ENCODE data around the gene SP140L. TPM values are rescaled to one million over a fixed set of nuclear protein-coding genes. Genes with fewer than 3 reads are reported as not detected.

The SP140L gene
- polyA plus RNA-seq, 1 of the 3 experiments (the other 2 are of a cell fraction): 13.5 TPM

DNA sequence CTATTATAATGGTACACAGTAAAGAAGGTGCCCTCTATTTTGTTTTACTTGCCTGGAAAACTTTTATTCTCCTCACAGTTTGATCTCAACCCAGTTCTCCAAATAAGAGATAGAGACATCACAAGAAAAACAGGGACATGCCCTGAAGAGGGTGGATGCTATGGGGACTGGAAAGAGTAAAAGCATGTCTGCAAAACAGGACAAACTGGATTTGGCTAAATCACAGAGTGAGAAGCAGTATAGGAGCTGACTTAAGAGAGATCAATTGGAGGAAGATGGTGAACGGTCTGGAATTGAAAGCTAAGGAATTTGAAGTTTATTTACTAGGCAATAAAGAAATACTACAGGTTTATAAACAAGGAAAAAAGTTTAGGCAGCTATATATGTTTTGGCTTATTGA lies 33.0 kb downstream of the SP140L start:
- no peak for DNase-seq

DNA sequence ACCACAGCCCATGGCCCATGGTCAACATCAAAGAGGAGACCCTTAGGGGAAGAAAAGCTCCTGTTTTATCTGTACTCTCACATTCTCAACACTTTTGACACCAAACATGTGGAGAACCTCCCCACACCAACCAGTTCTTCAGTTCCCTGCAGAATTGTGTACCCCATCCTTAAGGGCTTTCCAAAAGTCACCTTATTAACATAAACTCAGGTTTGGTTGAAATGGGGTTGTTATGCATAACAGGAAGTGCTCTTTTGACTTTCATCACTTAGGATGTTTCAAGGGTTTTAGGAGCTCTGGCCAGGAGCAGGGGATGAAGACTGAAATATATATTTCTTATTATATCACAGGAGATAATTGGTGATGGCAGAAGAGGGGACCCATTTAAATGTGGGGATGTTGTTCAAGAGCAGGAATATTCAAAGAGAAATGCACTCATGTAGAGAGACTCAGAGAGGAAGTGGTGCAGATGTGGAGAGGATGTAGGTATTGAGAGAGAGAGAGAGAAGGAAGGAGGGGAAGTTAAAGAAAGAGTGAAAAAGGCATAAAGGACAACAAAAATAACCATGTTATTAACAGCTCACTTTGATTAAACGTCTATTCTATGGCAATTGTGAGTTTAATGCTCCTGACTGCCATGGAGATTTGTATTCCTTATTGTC lies 35.2 kb downstream of the SP140L start:
- H3K4me1 ChIP-seq (ENCODE audit: control insufficient read depth in 1 of 2, insufficient read depth in 2 of 2, low read depth in 1 of 2, low read length in 1 of 2): no peaks in the 10 kb centered on the region
- 21% methylated on average over 1 of the region's 1 CpG for WGBS (ENCODE audit: low lambda C conversion rate)
- peaks cover 6% of the 10 kb centered on the region; the same call in 1 of the 2 replicates for H3K9me3 ChIP-seq
- ChIA-PET CTCF (interaction anchor here (0.6 kb wide), 1 partner anchor 15 kb away, joined by 3 read pairs; no protein-coding TSS in a partner anchor), POLR2A (no interaction called here)
- no peaks in the 10 kb centered on the region for H3K9me2 ChIP-seq
- H3K9ac ChIP-seq: no peak overlapping the region
- no peak overlapping the region for H3K27ac ChIP-seq (ENCODE audit: low read depth in 2 of 2, low read length in 1 of 2)
- H4K20me1 ChIP-seq (ENCODE audit: insufficient read depth): no peaks in the 10 kb centered on the region
- H3K79me2 ChIP-seq (ENCODE audit: insufficient read depth): no peaks in the 10 kb centered on the region
- no peaks in the 10 kb centered on the region for H3F3A ChIP-seq (replicated peaks; ENCODE audit: insufficient read depth)
- no peak for DNase-seq
- peaks cover 25 to 57% of the 10 kb centered on the region in 2 experiments for H3K36me3 ChIP-seq (replicated peaks in 1 of 2; ENCODE audit: control insufficient read depth in 1 of 2, insufficient read depth in 2 of 2, low read length in 1 of 2)
- H3K4me2 ChIP-seq: no peak overlapping the region
- H3K27me3 ChIP-seq (ENCODE audit: insufficient read depth): no peaks in the 10 kb centered on the region
- H2AFZ ChIP-seq (ENCODE audit: low read depth): no peak overlapping the region
- no peak overlapping the region for H3K4me3 ChIP-seq (ENCODE audit: low read depth in 2 of 2, low read length in 1 of 2)
- TF ChIP-seq GABPA (IDR thresholded peaks at IDR 0.05; ENCODE audit: low read depth): no peak
- TF ChIP-seq, protein P1, sequence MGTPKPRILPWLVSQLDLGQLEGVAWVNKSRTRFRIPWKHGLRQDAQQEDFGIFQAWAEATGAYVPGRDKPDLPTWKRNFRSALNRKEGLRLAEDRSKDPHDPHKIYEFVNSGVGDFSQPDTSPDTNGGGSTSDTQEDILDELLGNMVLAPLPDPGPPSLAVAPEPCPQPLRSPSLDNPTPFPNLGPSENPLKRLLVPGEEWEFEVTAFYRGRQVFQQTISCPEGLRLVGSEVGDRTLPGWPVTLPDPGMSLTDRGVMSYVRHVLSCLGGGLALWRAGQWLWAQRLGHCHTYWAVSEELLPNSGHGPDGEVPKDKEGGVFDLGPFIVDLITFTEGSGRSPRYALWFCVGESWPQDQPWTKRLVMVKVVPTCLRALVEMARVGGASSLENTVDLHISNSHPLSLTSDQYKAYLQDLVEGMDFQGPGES (IDR thresholded peaks at IDR 0.05; ENCODE audit: low read depth, low read length): no peak
- TF ChIP-seq SMC3 (IDR thresholded peaks at IDR 0.05; ENCODE audit: low read depth, low read length): no peak
- TF ChIP-seq TEAD4 (IDR thresholded peaks at IDR 0.05; ENCODE audit: borderline replicate concordance, insufficient read depth): no peak
- TF ChIP-seq MXI1 (IDR thresholded peaks at IDR 0.05; ENCODE audit: low read depth, low read length): no peak
- no peak for TF ChIP-seq GATA2 (CRISPR knock-in tag; IDR thresholded peaks at IDR 0.05)
- no peak for TF ChIP-seq RCOR1 (IDR thresholded peaks at IDR 0.05; ENCODE audit: low read length)
- TF ChIP-seq YY1 (IDR thresholded peaks at IDR 0.05; ENCODE audit: low read depth): no peak
- TF ChIP-seq, protein P2, sequence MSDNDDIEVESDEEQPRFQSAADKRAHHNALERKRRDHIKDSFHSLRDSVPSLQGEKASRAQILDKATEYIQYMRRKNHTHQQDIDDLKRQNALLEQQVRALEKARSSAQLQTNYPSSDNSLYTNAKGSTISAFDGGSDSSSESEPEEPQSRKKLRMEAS (IDR thresholded peaks at IDR 0.05; ENCODE audit: low read depth): no peak
- no peak for TF ChIP-seq EZH2phosphoT487 (IDR thresholded peaks at IDR 0.05; ENCODE audit: borderline replicate concordance, low read depth)
- TF ChIP-seq, protein P3, sequence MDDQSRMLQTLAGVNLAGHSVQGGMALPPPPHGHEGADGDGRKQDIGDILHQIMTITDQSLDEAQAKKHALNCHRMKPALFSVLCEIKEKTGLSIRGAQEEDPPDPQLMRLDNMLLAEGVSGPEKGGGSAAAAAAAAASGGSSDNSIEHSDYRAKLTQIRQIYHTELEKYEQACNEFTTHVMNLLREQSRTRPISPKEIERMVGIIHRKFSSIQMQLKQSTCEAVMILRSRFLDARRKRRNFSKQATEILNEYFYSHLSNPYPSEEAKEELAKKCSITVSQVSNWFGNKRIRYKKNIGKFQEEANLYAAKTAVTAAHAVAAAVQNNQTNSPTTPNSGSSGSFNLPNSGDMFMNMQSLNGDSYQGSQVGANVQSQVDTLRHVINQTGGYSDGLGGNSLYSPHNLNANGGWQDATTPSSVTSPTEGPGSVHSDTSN (IDR thresholded peaks at IDR 0.05): no peak

More for the DNA sequence above, 33.0 kb downstream of the SP140L start:
- no peaks in the 10 kb centered on the region for H3K9me2 ChIP-seq
- TF ChIP-seq SMC3 (IDR thresholded peaks at IDR 0.05; ENCODE audit: low read depth, low read length): no peak
- TF ChIP-seq MXI1 (IDR thresholded peaks at IDR 0.05; ENCODE audit: low read depth, low read length): no peak
- TF ChIP-seq, protein P1 (IDR thresholded peaks at IDR 0.05; ENCODE audit: low read depth, low read length): no peak
- TF ChIP-seq RXRA (IDR thresholded peaks at IDR 0.05; ENCODE audit: borderline replicate concordance, low read depth): no peak
- TF ChIP-seq FOXM1 (IDR thresholded peaks at IDR 0.05; ENCODE audit: low read depth): no peak
- no peak for TF ChIP-seq NRF1 (IDR thresholded peaks at IDR 0.05; ENCODE audit: low read depth, low read length)
- TF ChIP-seq, protein P3 (IDR thresholded peaks at IDR 0.05): no peak
- no peak for TF ChIP-seq MEF2A (IDR thresholded peaks at IDR 0.05; ENCODE audit: borderline replicate concordance, low read depth)
- no peak for TF ChIP-seq CHD2 (IDR thresholded peaks at IDR 0.05; ENCODE audit: low read length, partially characterized antibody)
- TF ChIP-seq, protein P4, sequence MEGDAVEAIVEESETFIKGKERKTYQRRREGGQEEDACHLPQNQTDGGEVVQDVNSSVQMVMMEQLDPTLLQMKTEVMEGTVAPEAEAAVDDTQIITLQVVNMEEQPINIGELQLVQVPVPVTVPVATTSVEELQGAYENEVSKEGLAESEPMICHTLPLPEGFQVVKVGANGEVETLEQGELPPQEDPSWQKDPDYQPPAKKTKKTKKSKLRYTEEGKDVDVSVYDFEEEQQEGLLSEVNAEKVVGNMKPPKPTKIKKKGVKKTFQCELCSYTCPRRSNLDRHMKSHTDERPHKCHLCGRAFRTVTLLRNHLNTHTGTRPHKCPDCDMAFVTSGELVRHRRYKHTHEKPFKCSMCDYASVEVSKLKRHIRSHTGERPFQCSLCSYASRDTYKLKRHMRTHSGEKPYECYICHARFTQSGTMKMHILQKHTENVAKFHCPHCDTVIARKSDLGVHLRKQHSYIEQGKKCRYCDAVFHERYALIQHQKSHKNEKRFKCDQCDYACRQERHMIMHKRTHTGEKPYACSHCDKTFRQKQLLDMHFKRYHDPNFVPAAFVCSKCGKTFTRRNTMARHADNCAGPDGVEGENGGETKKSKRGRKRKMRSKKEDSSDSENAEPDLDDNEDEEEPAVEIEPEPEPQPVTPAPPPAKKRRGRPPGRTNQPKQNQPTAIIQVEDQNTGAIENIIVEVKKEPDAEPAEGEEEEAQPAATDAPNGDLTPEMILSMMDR (IDR thresholded peaks at IDR 0.05): no peak
- no peak for TF ChIP-seq GATA2 (CRISPR knock-in tag; IDR thresholded peaks at IDR 0.05)
- TF ChIP-seq TAF1 (IDR thresholded peaks at IDR 0.05; ENCODE audit: borderline replicate concordance, low read depth, low read length): no peak
- no peak for TF ChIP-seq RCOR1 (IDR thresholded peaks at IDR 0.05; ENCODE audit: low read length)
- H2AFZ ChIP-seq (ENCODE audit: low read depth): no peak overlapping the region
- H4K20me1 ChIP-seq (ENCODE audit: insufficient read depth): no peaks in the 10 kb centered on the region
- H3K27ac ChIP-seq (ENCODE audit: low read depth in 2 of 2, low read length in 1 of 2): no peak overlapping the region
- H3K4me3 ChIP-seq (ENCODE audit: low read depth in 2 of 2, low read length in 1 of 2): no peak overlapping the region
- H3F3A ChIP-seq (replicated peaks; ENCODE audit: insufficient read depth): no peaks in the 10 kb centered on the region
- no peaks in the 10 kb centered on the region for H3K4me1 ChIP-seq (ENCODE audit: control insufficient read depth in 1 of 2, insufficient read depth in 2 of 2, low read depth in 1 of 2, low read length in 1 of 2)
- no peaks in the 10 kb centered on the region for H3K27me3 ChIP-seq (ENCODE audit: insufficient read depth)
- no peaks in the 10 kb centered on the region for H3K79me2 ChIP-seq (ENCODE audit: insufficient read depth)
- H3K4me2 ChIP-seq: no peak overlapping the region
- H3K9ac ChIP-seq: no peak overlapping the region
- ChIA-PET POLR2A (no interaction called here), CTCF (no interaction called here)
- peaks cover 10% of the 10 kb centered on the region; the same call in 1 of the 2 replicates for H3K9me3 ChIP-seq
- peaks cover 25 to 50% of the 10 kb centered on the region in 2 experiments for H3K36me3 ChIP-seq (replicated peaks in 1 of 2; ENCODE audit: control insufficient read depth in 1 of 2, insufficient read depth in 2 of 2, low read length in 1 of 2)
- WGBS (ENCODE audit: low lambda C conversion rate): 22% methylated on average over 1 of the region's 1 CpG

All from SK-N-SH (cell line).